Endothelial cell of umbilical vein (primary cell): ENCODE results near the gene OR10G2. TPM values are rescaled to one million over a fixed set of nuclear protein-coding genes. Genes with fewer than 3 reads are reported as not detected.
"Not testable (repeated sequence)": the region's sequence is repeated elsewhere in the genome, so short reads cannot be mapped to it uniquely, and the experiment has no call there.

ENCODE experiments used
- BruUV-seq: library from RNA; stranded (reverse); fragments of 400-500 nt; replicated peaks from 2 replicates; lab custom pipeline; 2021; lab: Mats Ljungman, UMichigan
- CTCF ChIA-PET: fragments of 300-600, 350-600 bp; sonication (Branson Sonifier 250); formaldehyde crosslinking; loops from one replicate; lab custom pipeline; 2021; ENCODE audit warnings: antibody characterized with exemption, inconsistent platforms; lab: Charles Lee
- POLR2A ChIA-PET: fragments of 300-600, 350-600 bp; sonication (Branson Sonifier 250); formaldehyde crosslinking; loops from one replicate; lab custom pipeline; 2021; ENCODE audit warnings: antibody characterized with exemption, inconsistent platforms; lab: Charles Lee
- DNase-seq: peaks from one replicate; pipeline ENCODE4 v3.0.0-alpha.2; 2011; ENCODE audit warnings: low read depth, low spot score
- FAIRE-seq: peaks from 2 replicates; lab custom pipeline; 2011; peaks lifted over from hg19 to GRCh38; lab: Jason Lieb, UNC
- H2AFZ ChIP-seq: 2 replicates; pipeline ENCODE4 v1.6.0; 2012; ENCODE audit warnings: low read depth, low read length, control low read depth, inconsistent platforms
- H3K27ac ChIP-seq: 2 replicates; pipeline ENCODE4 v1.5.1; 2011; ENCODE audit warnings: low read depth, mild to moderate bottlenecking, control low read depth, low read length, moderate library complexity; ENCODE audit not compliant: insufficient read depth
- H3K27me3 ChIP-seq, 2 experiments: 2 replicates each; pipeline versions ENCODE4 v1.6.0 to v1.6.1; 2011; ENCODE audit warnings: low read length in 2 of 2, mixed read lengths in 1 of 2; ENCODE audit not compliant: control insufficient read depth in 2 of 2, insufficient read depth in 2 of 2
- H3K36me3 ChIP-seq, 2 experiments: 2 replicates in 1 of 2; 3 replicates in 1 of 2; pipeline ENCODE4 v1.5.1; 2011; ENCODE audit warnings: low read length in 2 of 2, mild to moderate bottlenecking in 1 of 2, moderate library complexity in 1 of 2; ENCODE audit not compliant: control insufficient read depth in 2 of 2, insufficient read depth in 2 of 2; ENCODE audit errors: extremely low read depth in 1 of 2
- H3K4me1 ChIP-seq: 3 replicates; pipeline ENCODE4 v1.5.1; 2011; ENCODE audit warnings: mild to moderate bottlenecking, low read length; ENCODE audit not compliant: control insufficient read depth, insufficient read depth; ENCODE audit errors: extremely low read depth
- H3K4me2 ChIP-seq: 2 replicates; pipeline ENCODE4 v1.6.1; 2011; ENCODE audit warnings: low read length, control low read depth, mixed read lengths; ENCODE audit not compliant: insufficient read depth
- H3K4me3 ChIP-seq, 3 experiments: fragments of 200-600 bp in 1 of 3; sonication (generic), shearing (Covaris generic) in 1 of 3; replicated peaks in 1 of 3; 2 replicates each; pipeline ENCODE4 v1.5.1; 2011 to 2016; ENCODE audit warnings: control low read depth in 3 of 3, low read length in 3 of 3, mild to moderate bottlenecking in 2 of 3, inconsistent platforms in 1 of 3, low read depth in 1 of 3, moderate library complexity in 1 of 3; ENCODE audit not compliant: insufficient read depth in 1 of 3
- H3K79me2 ChIP-seq: 2 replicates; pipeline ENCODE4 v1.6.0; 2012; ENCODE audit warnings: low read length, inconsistent platforms; ENCODE audit not compliant: control insufficient read depth, insufficient read depth
- H3K9ac ChIP-seq: replicated peaks from 2 replicates; pipeline ENCODE3; 2011; ENCODE audit warnings: low read length, control low read depth; ENCODE audit not compliant: insufficient read depth; ENCODE audit errors: extremely low read depth
- H3K9me1 ChIP-seq: replicated peaks from 3 replicates; pipeline ENCODE4 v1.6.0; 2011; ENCODE audit warnings: mild to moderate bottlenecking, low read length; ENCODE audit not compliant: control insufficient read depth, insufficient read depth; ENCODE audit errors: extremely low read depth
- H3K9me3 ChIP-seq: replicated peaks from 2 replicates; pipeline ENCODE4 v1.5.1; 2012; ENCODE audit warnings: low read length, inconsistent platforms; ENCODE audit not compliant: control insufficient read depth, insufficient read depth
- H4K20me1 ChIP-seq: replicated peaks from 2 replicates; pipeline ENCODE3; 2011; ENCODE audit warnings: mild to moderate bottlenecking, low read length; ENCODE audit not compliant: control insufficient read depth, insufficient read depth; ENCODE audit errors: extremely low read depth
- EZH2 ChIP-seq: IDR thresholded peaks from 2 replicates; pipeline ENCODE4 v1.6.1; 2012; ENCODE audit warnings: borderline replicate concordance, low read depth, mild to moderate bottlenecking, moderate library complexity, low read length, inconsistent platforms; ENCODE audit not compliant: severe bottlenecking
- GATA2 ChIP-seq: IDR thresholded peaks from 2 replicates; pipeline ENCODE4 v1.7.0; 2011; ENCODE audit warnings: low read depth, mild to moderate bottlenecking, moderate library complexity, mixed read lengths, low read length; ENCODE audit not compliant: insufficient read length, insufficient read depth
- MYC ChIP-seq: IDR thresholded peaks from one replicate; pipeline ENCODE4 v1.6.1; 2011; ENCODE audit warnings: mild to moderate bottlenecking, low read depth, low read length
- POLR2A ChIP-seq: IDR thresholded peaks from 2 replicates; pipeline ENCODE4 v1.6.1; 2012; ENCODE audit warnings: low read depth, mild to moderate bottlenecking, control low read depth, low read length
- POLR2AphosphoS5 ChIP-seq: IDR thresholded peaks from 2 replicates; pipeline ENCODE4 v1.6.1; 2012; ENCODE audit warnings: low read depth, mild to moderate bottlenecking, control low read depth, low read length, moderate library complexity; ENCODE audit not compliant: insufficient read depth
- dilution Hi-C: fragments of 300-500 bp; cut with MboI; formaldehyde crosslinking; loops from one replicate; pipeline ENCODE4 v1.15.0; 2019; ENCODE audit warnings: low sequenced_read_pairs; ENCODE audit not compliant: extremely low pct_ligation_motif_present
- intact Hi-C: fragments of 100-400 bp; cut with micrococcal nuclease; formaldehyde crosslinking; loops from one replicate; pipeline ENCODE4 v1.10.0; 2022
- polyA plus RNA-seq, 4 experiments: library from polyadenylated mRNA; depleted of rRNA in 3 of 4; stranded (reverse) in 3 of 4; unstranded in 1 of 4; fragments of >200 nt; gene quantifications; 2 replicates each; pipeline versions ENCODE4 v1.2.1 to v1.2.3, GENCODE V29; 2011 to 2012; ENCODE audit warnings: missing spikeins in 1 of 4
- total RNA-seq: library from RNA; stranded (reverse); gene quantifications from 2 replicates; pipeline ENCODE4 v1.2.3, GENCODE V29; 2021

Gene OR10G2
- total and polyA plus RNA-seq, 2 donors (not counting 3 experiments of a cell fraction or from before 2014, with no cell fraction given), result not detected

GRCh38 chr14:21612324-21612723, 22.4 kb downstream of the OR10G2 start:
- H3K27ac ChIP-seq, result no peak overlapping the region
- CTCF ChIA-PET, result no interaction called here
- FAIRE-seq, result no peak

GRCh38 chr14:21602181-21602580, 32.6 kb downstream of the OR10G2 start:
- BruUV-seq, FAIRE-seq, H3K4me2 ChIP-seq, POLR2A ChIA-PET, H4K20me1 ChIP-seq, H3K9me1 ChIP-seq, H3K79me2 ChIP-seq, H3K36me3 ChIP-seq, H3K4me1 ChIP-seq, H3K9me3 ChIP-seq, CTCF ChIA-PET, intact Hi-C loops, H3K4me3 ChIP-seq, H2AFZ ChIP-seq, dilution Hi-C loops, H3K27me3 ChIP-seq, H3K9ac ChIP-seq, H3K27ac ChIP-seq, DNase-seq: not testable (repeated sequence)

More at GRCh38 chr14:21612324-21612723, 22.4 kb downstream of the OR10G2 start:
- no peak overlapping the region for H2AFZ ChIP-seq
- no peaks in the 10 kb centered on the region for H3K36me3 ChIP-seq
- no peaks in the 10 kb centered on the region for H3K4me1 ChIP-seq
- intact Hi-C loops, result no loop called here
- H3K9me1 ChIP-seq, result no peaks in the 10 kb centered on the region
- H3K4me2 ChIP-seq, result no peak overlapping the region
- TF ChIP-seq POLR2A, result no peak
- H3K9me3 ChIP-seq, result no peaks in the 10 kb centered on the region
- no peak overlapping the region for H3K4me3 ChIP-seq
- dilution Hi-C loops, result no loop called here
- POLR2A ChIA-PET, result no interaction called here
- no peaks in the 10 kb centered on the region for H3K79me2 ChIP-seq
- no peak for DNase-seq
- H4K20me1 ChIP-seq, result no peaks in the 10 kb centered on the region
- no peaks in the 10 kb centered on the region for H3K27me3 ChIP-seq
- H3K9ac ChIP-seq, result no peak overlapping the region
- no TSS peak for BruUV-seq

- ChIA-PET POLR2A (no interaction called here), CTCF (no interaction called here)
- dilution Hi-C loops (no loop called here), intact Hi-C loops (no loop called here)
- no peak overlapping the region for H3K9ac ChIP-seq
- DNase-seq (no peak), FAIRE-seq (no peak)
- BruUV-seq, result no TSS peak
- no peaks in the 10 kb centered on the region for H3K9me1 ChIP-seq
- no peaks in the 10 kb centered on the region for H3K36me3 ChIP-seq
- H2AFZ ChIP-seq, result no peak overlapping the region
- H3K9me3 ChIP-seq, result no peaks in the 10 kb centered on the region
- H3K4me2 ChIP-seq, result no peak overlapping the region
- no peaks in the 10 kb centered on the region for H3K79me2 ChIP-seq
- no peak overlapping the region for H3K4me3 ChIP-seq
- no peaks in the 10 kb centered on the region for H4K20me1 ChIP-seq
- H3K27me3 ChIP-seq, result no peaks in the 10 kb centered on the region
- H3K27ac ChIP-seq, result no peak overlapping the region
- TF ChIP-seq MYC, result no peak
- no peak for TF ChIP-seq POLR2A
- TF ChIP-seq POLR2AphosphoS5, result no peak
- no peak for TF ChIP-seq EZH2
- no peak for TF ChIP-seq GATA2
- no peaks in the 10 kb centered on the region for H3K4me1 ChIP-seq
These were observed 45.4 kb downstream of the OR10G2 start for GRCh38 chr14:21589317-21589716.
